ENCODE results near the gene ZNF687. TPM values are rescaled to one million over a fixed set of nuclear protein-coding genes. Genes with fewer than 3 reads are reported as not detected.

ZNF687 gene
- total RNA-seq, 1 experiment from 2014 or later = 33.3 TPM

- TF ChIP-seq POLR2AphosphoS5 (IDR thresholded peaks at IDR 0.05; ENCODE audit: low read depth, low read length) = no peak
- TF ChIP-seq CTCF (IDR thresholded peaks at IDR 0.05) = peak; percentile 83
- H3K27ac ChIP-seq (ENCODE audit: low read length) = peak overlapping the region; percentile 31; the same call in 1 of the 2 replicates
- ATAC-seq = peak; percentile 96
- POLR2A ChIA-PET = interaction anchor here (0.5 to 1.1 kb wide), 3 partner anchors 31 to 47 kb away, joined by 3 to 5 read pairs (median 4); no protein-coding TSS in a partner anchor
- BruUV-seq (replicated peaks) = no TSS peak
- DNase-seq (ENCODE audit: low read depth, low spot score) = peak; percentile 66
- H3K9me3 ChIP-seq (ENCODE audit: control insufficient read depth, insufficient read depth, low read depth, low read length) = no peaks in the 10 kb centered on the region
- no peak overlapping the region for H3K4me3 ChIP-seq (ENCODE audit: low read depth in 2 of 2, low read length in 2 of 2)
- CTCF ChIA-PET = interaction anchor here (0.6 to 2.1 kb wide), 6 partner anchors 14 to 249 kb away, joined by 3 to 28 read pairs (median 7); partner anchors contain the start of genes PI4KB and PSMD4
- H3K36me3 ChIP-seq (ENCODE audit: control insufficient read depth, insufficient read depth, low read length) = peaks cover 8% of the 10 kb centered on the region
- peaks cover 10% of the 10 kb centered on the region for H3K4me1 ChIP-seq (ENCODE audit: control insufficient read depth, insufficient read depth, low read length)
- in situ Hi-C loops (cut with HindIII; ENCODE audit: low pct_unique_long_range_greater_than_20kb, low sequenced_read_pairs) = no loop called here
- intact Hi-C loops (cut with micrococcal nuclease; ENCODE audit: unreplicated experiment) = loop anchor here (1.0 kb wide), 1 partner anchor 40 kb away; no protein-coding TSS in a partner anchor
- H3K27me3 ChIP-seq (ENCODE audit: control insufficient read depth, insufficient read depth, low read length) = no peaks in the 10 kb centered on the region
Observed at GRCh38 chr1:151340870-151341754, 59.0 kb downstream of the ZNF687 start.

Other genes starting within 250 kb of the ZNF687 start
- 0.46 TPM for gene BNIPL, start 245.7 kb upstream of the ZNF687 start, total RNA-seq (2021; ENCODE audit: unreplicated experiment)
- 2.7 TPM for gene C1orf56, start 234.5 kb upstream of the ZNF687 start, total RNA-seq (2021; ENCODE audit: unreplicated experiment)
- 81.2 TPM for gene CDC42SE1, start 222.7 kb upstream of the ZNF687 start, total RNA-seq (2021; ENCODE audit: unreplicated experiment)
- gene MLLT11, start 221.9 kb upstream of the ZNF687 start, total RNA-seq (2021; ENCODE audit: unreplicated experiment) = 5.0 TPM
- 8.1 TPM for gene GABPB2, start 211.5 kb upstream of the ZNF687 start, total RNA-seq (2021; ENCODE audit: unreplicated experiment)
- 5.7 TPM for gene SEMA6C, start 135.7 kb upstream of the ZNF687 start, total RNA-seq (2021; ENCODE audit: unreplicated experiment)
- not detected for gene TNFAIP8L2, start 125.7 kb upstream of the ZNF687 start, total RNA-seq (2021; ENCODE audit: unreplicated experiment)
- gene LYSMD1, start 116.4 kb upstream of the ZNF687 start, total RNA-seq (2021; ENCODE audit: unreplicated experiment) = 5.1 TPM
- 36.5 TPM for gene SCNM1, start 116.2 kb upstream of the ZNF687 start, total RNA-seq (2021; ENCODE audit: unreplicated experiment)
- 0.80 TPM for gene TMOD4, start 106.3 kb upstream of the ZNF687 start, total RNA-seq (2021; ENCODE audit: unreplicated experiment)
- 71.5 TPM for gene VPS72, start 92.1 kb upstream of the ZNF687 start, total RNA-seq (2021; ENCODE audit: unreplicated experiment)
- 78.9 TPM for gene PIP5K1A, start 83.7 kb upstream of the ZNF687 start, total RNA-seq (2021; ENCODE audit: unreplicated experiment)
- gene PSMD4, start 27.6 kb upstream of the ZNF687 start, total RNA-seq (2021; ENCODE audit: unreplicated experiment) = 256 TPM
- 52.7 TPM for gene PI4KB, start 45.1 kb downstream of the ZNF687 start, total RNA-seq (2021; ENCODE audit: unreplicated experiment)
- 75.5 TPM for gene RFX5, start 65.0 kb downstream of the ZNF687 start, total RNA-seq (2021; ENCODE audit: unreplicated experiment)
- gene SELENBP1, start 90.4 kb downstream of the ZNF687 start, total RNA-seq (2021; ENCODE audit: unreplicated experiment) = 5.9 TPM
- 412 TPM for gene PSMB4, start 117.3 kb downstream of the ZNF687 start, total RNA-seq (2021; ENCODE audit: unreplicated experiment)
- 76.0 TPM for gene POGZ, start 177.2 kb downstream of the ZNF687 start, total RNA-seq (2021; ENCODE audit: unreplicated experiment)
- gene CGN, start 229.1 kb downstream of the ZNF687 start, total RNA-seq (2021; ENCODE audit: unreplicated experiment) = 10.2 TPM

Measured in Panc1 (cell line).